Mammary epithelial cell (primary cell): ENCODE data around the gene SIAE.

Source experiments
- EZH2 ChIP-seq: IDR thresholded peaks from 2 replicates; pipeline ENCODE4 v1.6.1; 2012; ENCODE audit warnings: low read length, inconsistent platforms, borderline replicate concordance
- TF ChIP-seq, protein P1 (sequence below), 2 donors: IDR thresholded peaks in 1 of 2; conservative IDR thresholded peaks in 1 of 2; 2 replicates each; pipeline ENCODE4 v1.5.1; 2011 to 2012; ENCODE audit warnings: inconsistent platforms in 2 of 2, low read length in 2 of 2, mild to moderate bottlenecking in 2 of 2, control low read depth in 1 of 2, low read depth in 1 of 2; ENCODE audit not compliant: insufficient read depth in 1 of 2; ENCODE audit errors: extremely low read depth in 1 of 2

GRCh38 chr11:124681421-124681820 is 7.9 kb upstream of the SIAE start:
- TF ChIP-seq, protein P1, sequence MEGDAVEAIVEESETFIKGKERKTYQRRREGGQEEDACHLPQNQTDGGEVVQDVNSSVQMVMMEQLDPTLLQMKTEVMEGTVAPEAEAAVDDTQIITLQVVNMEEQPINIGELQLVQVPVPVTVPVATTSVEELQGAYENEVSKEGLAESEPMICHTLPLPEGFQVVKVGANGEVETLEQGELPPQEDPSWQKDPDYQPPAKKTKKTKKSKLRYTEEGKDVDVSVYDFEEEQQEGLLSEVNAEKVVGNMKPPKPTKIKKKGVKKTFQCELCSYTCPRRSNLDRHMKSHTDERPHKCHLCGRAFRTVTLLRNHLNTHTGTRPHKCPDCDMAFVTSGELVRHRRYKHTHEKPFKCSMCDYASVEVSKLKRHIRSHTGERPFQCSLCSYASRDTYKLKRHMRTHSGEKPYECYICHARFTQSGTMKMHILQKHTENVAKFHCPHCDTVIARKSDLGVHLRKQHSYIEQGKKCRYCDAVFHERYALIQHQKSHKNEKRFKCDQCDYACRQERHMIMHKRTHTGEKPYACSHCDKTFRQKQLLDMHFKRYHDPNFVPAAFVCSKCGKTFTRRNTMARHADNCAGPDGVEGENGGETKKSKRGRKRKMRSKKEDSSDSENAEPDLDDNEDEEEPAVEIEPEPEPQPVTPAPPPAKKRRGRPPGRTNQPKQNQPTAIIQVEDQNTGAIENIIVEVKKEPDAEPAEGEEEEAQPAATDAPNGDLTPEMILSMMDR (conservative IDR thresholded peaks at IDR 0.05 in 1 of 2, IDR thresholded peaks at IDR 0.05 in 1 of 2; ENCODE audit: extremely low read depth in 1 of 2, insufficient read depth in 1 of 2, low read depth in 1 of 2, low read length in 2 of 2) = no peak
- no peak for TF ChIP-seq EZH2
